H1 (cell line): ENCODE data around the gene NDUFV1. TPM values are rescaled to one million over a fixed set of nuclear protein-coding genes. Genes with fewer than 3 reads are reported as not detected.

Source experiments
- CTCF ChIA-PET: fragments of 300-600 bp; sonication (Branson Sonifier 250); formaldehyde crosslinking; loops from one replicate; lab custom pipeline; 2021; ENCODE audit not compliant: partially characterized antibody; lab: Charles Lee
- POLR2A ChIA-PET: fragments of 300-600 bp; sonication (Branson Sonifier 250); formaldehyde crosslinking; loops from one replicate; lab custom pipeline; 2021; ENCODE audit warnings: inconsistent platforms; ENCODE audit not compliant: partially characterized antibody; lab: Charles Lee
- DNase-seq, 2 experiments: peaks; one replicate each; pipeline versions ENCODE4 v3.0.0 to v3.0.0-alpha.2; 2010 to 2022; ENCODE audit warnings: low spot score in 2 of 2, low read depth in 1 of 2, mixed read lengths in 1 of 2
- FAIRE-seq: peaks from 2 replicates; lab custom pipeline; 2011; peaks lifted over from hg19 to GRCh38; lab: Jason Lieb, UNC
- H2AFZ ChIP-seq: 2 replicates; pipeline ENCODE4 v1.8.1; 2012; ENCODE audit warnings: low read length, inconsistent platforms
- H2AK5ac ChIP-seq: 2 replicates; pipeline ENCODE4 v1.6.1; 2013; ENCODE audit warnings: low read depth, low read length
- H2BK120ac ChIP-seq: replicated peaks from 2 replicates; pipeline ENCODE3; 2013; ENCODE audit warnings: low read depth, low read length, inconsistent platforms
- H2BK12ac ChIP-seq: 2 replicates; pipeline ENCODE4 v1.6.1; 2013; ENCODE audit warnings: low read depth, low read length
- H2BK15ac ChIP-seq: 2 replicates; pipeline ENCODE4 v1.6.1; 2013; ENCODE audit warnings: low read length
- H2BK20ac ChIP-seq: 2 replicates; pipeline ENCODE4 v1.6.1; 2013; ENCODE audit warnings: low read length
- H2BK5ac ChIP-seq: 2 replicates; pipeline ENCODE4 v1.6.1; 2013; ENCODE audit warnings: low read depth, low read length
- H3K14ac ChIP-seq: 2 replicates; pipeline ENCODE4 v1.6.1; 2013; ENCODE audit warnings: inconsistent platforms; ENCODE audit not compliant: insufficient read length
- H3K18ac ChIP-seq: 2 replicates; pipeline ENCODE4 v1.6.1; 2013; ENCODE audit warnings: low read length; ENCODE audit errors: extremely low read depth
- H3K23ac ChIP-seq: 2 replicates; pipeline ENCODE4 v1.6.1; 2013; ENCODE audit warnings: inconsistent platforms; ENCODE audit not compliant: insufficient read length
- H3K23me2 ChIP-seq: 2 replicates; pipeline ENCODE4 v1.6.1; 2013; ENCODE audit warnings: low read depth, low read length
- H3K27ac ChIP-seq: 2 replicates; pipeline ENCODE4 v1.6.1; 2011; ENCODE audit warnings: low read depth, low read length, inconsistent platforms
- H3K27me3 ChIP-seq, 4 experiments: replicated peaks in 1 of 4; 1 replicate in 1 of 4; 2 replicates in 3 of 4; pipeline versions ENCODE4 v1.6.1 to v1.8.1; 2011 to 2013; ENCODE audit warnings: low read length in 3 of 4, mild to moderate bottlenecking in 3 of 4, inconsistent platforms in 2 of 4, mixed read lengths in 2 of 4, moderate library complexity in 1 of 4; ENCODE audit not compliant: control insufficient read depth in 3 of 4, insufficient read depth in 3 of 4; ENCODE audit errors: extremely low read depth in 1 of 4
- H3K36me3 ChIP-seq, 4 experiments: 2 replicates each; pipeline versions ENCODE4 v1.6.1 to v1.8.1; 2011 to 2013; ENCODE audit warnings: mild to moderate bottlenecking in 4 of 4, low read length in 3 of 4, moderate library complexity in 2 of 4, control low read depth in 1 of 4, inconsistent platforms in 1 of 4; ENCODE audit not compliant: insufficient read depth in 4 of 4, control insufficient read depth in 2 of 4
- H3K4ac ChIP-seq: replicated peaks from 2 replicates; pipeline ENCODE3; 2013; ENCODE audit warnings: low read length, low read depth, mixed read lengths, inconsistent platforms; ENCODE audit not compliant: insufficient read length
- H3K4me1 ChIP-seq, 4 experiments: replicated peaks in 1 of 4; 1 replicate in 1 of 4; 2 replicates in 3 of 4; pipeline versions ENCODE4 v1.6.1 to v1.8.1; 2011 to 2013; ENCODE audit warnings: low read length in 3 of 4, inconsistent platforms in 2 of 4, mixed read lengths in 1 of 4; ENCODE audit not compliant: insufficient read depth in 4 of 4, control insufficient read depth in 3 of 4
- H3K4me2 ChIP-seq, 2 experiments: 2 replicates each; pipeline versions ENCODE4 v1.6.1 to v1.8.1; 2011 to 2013; ENCODE audit warnings: low read depth in 2 of 2, low read length in 2 of 2, control low read depth in 1 of 2, inconsistent platforms in 1 of 2, mild to moderate bottlenecking in 1 of 2; ENCODE audit not compliant: insufficient read depth in 1 of 2
- H3K4me3 ChIP-seq, 4 experiments: fragments of 200-600, 300-600 bp in 1 of 4; sonication (generic), shearing (Covaris generic), sonication (Bioruptor Twin) in 1 of 4; 2 replicates each; pipeline versions ENCODE4 v1.5.1 to v1.8.1; 2011 to 2016; ENCODE audit warnings: low read length in 4 of 4, low read depth in 3 of 4, control low read depth in 2 of 4, inconsistent platforms in 2 of 4, mild to moderate bottlenecking in 2 of 4, mixed read lengths in 1 of 4, moderate library complexity in 1 of 4; ENCODE audit not compliant: insufficient read depth in 2 of 4; ENCODE audit errors: extremely low read depth in 1 of 4
- H3K56ac ChIP-seq: replicated peaks from 2 replicates; pipeline ENCODE3; 2013; ENCODE audit warnings: low read depth, mild to moderate bottlenecking, mixed read lengths, low read length, inconsistent platforms; ENCODE audit not compliant: insufficient read length
- H3K79me1 ChIP-seq: 2 replicates; pipeline ENCODE4 v1.6.1; 2013; ENCODE audit warnings: low read depth, low read length, control low read depth
- H3K79me2 ChIP-seq, 2 experiments: 2 replicates each; pipeline versions ENCODE4 v1.6.1 to v1.8.1; 2012 to 2013; ENCODE audit warnings: low read length in 2 of 2, mild to moderate bottlenecking in 2 of 2, inconsistent platforms in 1 of 2; ENCODE audit not compliant: insufficient read depth in 2 of 2, control insufficient read depth in 1 of 2
- H3K9ac ChIP-seq, 4 experiments: replicated peaks in 1 of 4; 1 replicate in 1 of 4; 2 replicates in 3 of 4; pipeline versions ENCODE4 v1.6.1 to v1.8.1; 2011 to 2013; ENCODE audit warnings: low read depth in 3 of 4, low read length in 3 of 4, control low read depth in 2 of 4, mild to moderate bottlenecking in 2 of 4, moderate library complexity in 2 of 4, inconsistent platforms in 1 of 4; ENCODE audit errors: extremely low read depth in 1 of 4
- H3K9me3 ChIP-seq, 2 experiments: 2 replicates each; pipeline versions ENCODE4 v1.6.1 to v1.8.1; 2012 to 2013; ENCODE audit warnings: mild to moderate bottlenecking in 2 of 2, moderate library complexity in 2 of 2, control low read depth in 1 of 2, inconsistent platforms in 1 of 2, low read depth in 1 of 2, low read length in 1 of 2, mixed read lengths in 1 of 2; ENCODE audit not compliant: insufficient read depth in 2 of 2
- H4K20me1 ChIP-seq, 2 experiments: replicated peaks in 1 of 2; 2 replicates each; pipeline versions ENCODE3 to v1.8.1; 2011 to 2013; ENCODE audit warnings: inconsistent platforms in 2 of 2, low read length in 2 of 2, mild to moderate bottlenecking in 1 of 2; ENCODE audit not compliant: insufficient read depth in 2 of 2, control insufficient read depth in 1 of 2
- H4K5ac ChIP-seq: 2 replicates; pipeline ENCODE4 v1.6.1; 2013; ENCODE audit warnings: low read length, low read depth, mixed read lengths, inconsistent platforms; ENCODE audit not compliant: insufficient read length
- H4K8ac ChIP-seq: 2 replicates; pipeline ENCODE4 v1.8.0; 2013; ENCODE audit warnings: mild to moderate bottlenecking, moderate library complexity, low read length, inconsistent platforms; ENCODE audit not compliant: insufficient read depth; ENCODE audit errors: extremely low read depth
- H4K91ac ChIP-seq: replicated peaks from 2 replicates; pipeline ENCODE3; 2013; ENCODE audit warnings: low read length, mixed read lengths, inconsistent platforms; ENCODE audit not compliant: insufficient read length
- CHD2 ChIP-seq: IDR thresholded peaks from 2 replicates; pipeline ENCODE4 v1.6.1; 2012; ENCODE audit warnings: low read length, improper control_type of control experiment
- EGR1 ChIP-seq: IDR thresholded peaks from 2 replicates; pipeline ENCODE4 v1.6.1; 2011; ENCODE audit warnings: low read depth, low read length, borderline replicate concordance
- EP300 ChIP-seq, 2 experiments: IDR thresholded peaks; 1 replicate in 1 of 2; 2 replicates in 1 of 2; pipeline ENCODE4 v1.6.1; 2011 to 2012; ENCODE audit warnings: low read depth in 2 of 2, low read length in 2 of 2, mild to moderate bottlenecking in 2 of 2, borderline replicate concordance in 1 of 2, inconsistent platforms in 1 of 2, moderate library complexity in 1 of 2
- GTF2F1 ChIP-seq: IDR thresholded peaks from 2 replicates; pipeline ENCODE4 v1.6.1; 2012; ENCODE audit warnings: low read depth, low read length, improper control_type of control experiment, borderline replicate concordance
- HDAC2 ChIP-seq, 2 experiments: fragments of 300-600 bp in 1 of 2; sonication (generic) in 1 of 2; IDR thresholded peaks; 2 replicates each; pipeline ENCODE4 v1.6.1; 2011 to 2012; ENCODE audit warnings: low read depth in 2 of 2, low read length in 2 of 2, mild to moderate bottlenecking in 2 of 2, moderate library complexity in 2 of 2, borderline replicate concordance in 1 of 2, inconsistent platforms in 1 of 2
- KDM4A ChIP-seq: IDR thresholded peaks from one replicate; pipeline ENCODE4 v1.7.1; 2012; ENCODE audit warnings: low read depth, mild to moderate bottlenecking, moderate library complexity, low read length, inconsistent platforms; ENCODE audit not compliant: severe bottlenecking
- PHF8 ChIP-seq: fragments of 200-600 bp; sonication (generic); conservative IDR thresholded peaks from 2 replicates; pipeline ENCODE4 v1.7.1; 2012; ENCODE audit warnings: low read depth, mild to moderate bottlenecking, inconsistent platforms, low read length, moderate library complexity
- SIN3A ChIP-seq, 2 experiments: IDR thresholded peaks in 1 of 2; conservative IDR thresholded peaks in 1 of 2; 2 replicates each; pipeline ENCODE4 v1.6.1; 2011 to 2012; ENCODE audit warnings: low read length in 2 of 2, improper control_type of control experiment in 1 of 2, low read depth in 1 of 2, mild to moderate bottlenecking in 1 of 2
- SP1 ChIP-seq: IDR thresholded peaks from 2 replicates; pipeline ENCODE4 v1.6.1; 2011; ENCODE audit warnings: low read depth, low read length
- TAF1 ChIP-seq: IDR thresholded peaks from 2 replicates; pipeline ENCODE4 v1.6.1; 2011; ENCODE audit warnings: mild to moderate bottlenecking, low read depth, low read length
- TBP ChIP-seq: IDR thresholded peaks from 2 replicates; pipeline ENCODE4 v1.6.1; 2011; ENCODE audit warnings: low read depth, low read length, improper control_type of control experiment
- YY1 ChIP-seq: IDR thresholded peaks from 2 replicates; pipeline ENCODE4 v1.6.1; 2011; ENCODE audit warnings: low read depth, mild to moderate bottlenecking, low read length
- WGBS, 2 experiments: shearing (Covaris generic) in 1 of 2; methylation state at CpG; one replicate each; pipeline versions ENCODE4 v1.1.6 to v1.1.7; 2013 to 2015; ENCODE audit warnings: low lambda C conversion rate in 2 of 2, mixed read lengths in 2 of 2, inconsistent platforms in 1 of 2, low coverage in 1 of 2, missing lambda C conversion rate in 1 of 2; ENCODE audit not compliant: insufficient replicate concordance in 2 of 2, insufficient coverage in 1 of 2, insufficient read length in 1 of 2; ENCODE audit errors: extremely low coverage in 1 of 2, missing lambda C conversion rate in 1 of 2; 5-methylcytosine and 5-hydroxymethylcytosine counted together
- polyA plus RNA-seq, 7 experiments: library from polyadenylated mRNA; depleted of rRNA in 3 of 7; stranded (reverse) in 5 of 7; unstranded in 2 of 7; fragments of >200 nt in 5 of 7; fragments of 200-250 nt in 2 of 7; gene quantifications; 1 replicate in 5 of 7; 2 replicates in 1 of 7; 4 replicates in 1 of 7; pipeline versions ENCODE4 v1.2.1 to v1.2.3, GENCODE V29; 2011 to 2013; ENCODE audit warnings: missing spikeins in 2 of 7, mixed read lengths in 2 of 7
- total RNA-seq: library from RNA; stranded (reverse); fragmentation: NEBNext Ultra II Directional; extraction: Animal tissue kit (Norgen Biotek cat#: 25700); gene quantifications from 2 replicates; pipeline ENCODE4 v1.2.1, GENCODE V29; 2021
- TF ChIP-seq, protein P1 (sequence below): IDR thresholded peaks from 2 replicates; pipeline ENCODE4 v1.6.1; 2012; ENCODE audit warnings: inconsistent platforms

NDUFV1 gene
- total and polyA plus RNA-seq, 2 of the 8 experiments (the other 6 are each of a cell fraction or from before 2014, with no cell fraction given), result 125 to 131 TPM

DNA sequence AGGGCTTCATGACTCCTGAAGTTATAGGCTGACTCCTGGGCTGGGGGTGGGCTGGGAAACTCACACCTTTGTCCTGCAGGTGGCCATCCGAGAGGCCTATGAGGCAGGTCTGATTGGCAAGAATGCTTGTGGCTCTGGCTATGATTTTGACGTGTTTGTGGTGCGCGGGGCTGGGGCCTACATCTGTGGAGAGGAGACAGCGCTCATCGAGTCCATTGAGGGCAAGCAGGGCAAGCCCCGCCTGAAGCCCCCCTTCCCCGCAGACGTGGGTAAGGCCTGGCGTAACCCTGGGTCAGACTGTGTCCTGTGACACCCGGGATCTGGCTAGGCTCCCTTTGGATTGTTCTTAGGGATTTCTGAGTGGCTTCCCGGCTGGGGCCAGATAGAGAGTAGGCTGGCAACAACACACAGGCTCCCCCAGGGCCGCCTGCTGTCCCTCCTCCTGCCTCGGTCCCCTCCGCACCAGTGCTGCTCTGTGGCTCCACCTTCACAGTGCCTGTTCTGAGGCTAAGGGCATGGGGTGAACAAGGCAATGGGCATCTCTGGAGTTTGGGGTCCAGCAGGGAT is 3.6 kb downstream of the NDUFV1 start:
- Histone ChIP-seq H4K5ac (no peak overlapping the region), H3K9ac (no peak overlapping the region), H2AK5ac (no peak overlapping the region), H2BK15ac (no peak overlapping the region), H3K18ac (no peak overlapping the region), H3K79me2 (peaks cover 0 to 8% of the 10 kb centered on the region in 2 experiments; a peak in 1 of 4 replicates), H3K4me2 (no peak overlapping the region), H3K23me2 (peaks cover 9% of the 10 kb centered on the region; the same call in 1 of the 2 replicates), H3K27ac (no peak overlapping the region), H3K4ac (no peak overlapping the region), H3K56ac (no peak overlapping the region), H4K20me1 (peaks cover 0 to 4% of the 10 kb centered on the region in 2 experiments), H3K4me3 (no peak overlapping the region), H4K8ac (no peak overlapping the region), H3K79me1 (no peaks in the 10 kb centered on the region), H4K91ac (no peak overlapping the region), H3K14ac (no peak overlapping the region), H3K23ac (no peak overlapping the region), H3K36me3 (peaks cover 5 to 19% (median 12%) of the 10 kb centered on the region in 4 experiments; a peak in 7 of 8 replicates), H3K27me3 (peaks cover 0 to 4% (median 0%) of the 10 kb centered on the region in 4 experiments; a peak in 1 of 7 replicates), H3K9me3 (no peaks in the 10 kb centered on the region), H2BK12ac (no peak overlapping the region), H2BK20ac (no peak overlapping the region), H3K4me1 (peaks cover 0 to 33% (median 18%) of the 10 kb centered on the region in 4 experiments; a peak in 6 of 7 replicates), H2BK120ac (no peak overlapping the region), H2AFZ (no peak overlapping the region), H2BK5ac (no peak overlapping the region)
- FAIRE-seq (no peak), DNase-seq (peak in 1 of 2 experiments; percentile 39)
- 93% methylated on average over 15 of the region's 15 CpGs; no CpG with 5 or more reads in 1 of the 2 experiments for WGBS, 2 experiments
- ChIA-PET POLR2A (interaction anchor here (1.1 to 2.3 kb wide), 2 partner anchors 16 to 25 kb away, joined by 3 to 5 read pairs; no protein-coding TSS in a partner anchor), CTCF (no interaction called here)
- TF ChIP-seq EGR1, result no peak
- no peak for TF ChIP-seq SIN3A (conservative IDR thresholded peaks at IDR 0.05 in 1 of 2, IDR thresholded peaks at IDR 0.05 in 1 of 2; ENCODE audit: low read depth in 1 of 2, low read length in 2 of 2)
- TF ChIP-seq, protein P1, sequence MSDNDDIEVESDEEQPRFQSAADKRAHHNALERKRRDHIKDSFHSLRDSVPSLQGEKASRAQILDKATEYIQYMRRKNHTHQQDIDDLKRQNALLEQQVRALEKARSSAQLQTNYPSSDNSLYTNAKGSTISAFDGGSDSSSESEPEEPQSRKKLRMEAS, result no peak
- TF ChIP-seq TBP, result no peak
- TF ChIP-seq PHF8, result no peak
- TF ChIP-seq GTF2F1, result no peak
- no peak for TF ChIP-seq HDAC2 (IDR thresholded peaks at IDR 0.05; ENCODE audit: borderline replicate concordance in 1 of 2, low read depth in 2 of 2, low read length in 2 of 2)
- TF ChIP-seq SP1, result no peak
- TF ChIP-seq CHD2, result no peak
- TF ChIP-seq YY1, result no peak
- no peak for TF ChIP-seq KDM4A
- TF ChIP-seq TAF1, result no peak
- no peak for TF ChIP-seq EP300 (IDR thresholded peaks at IDR 0.05; ENCODE audit: borderline replicate concordance in 1 of 2, low read depth in 2 of 2, low read length in 2 of 2)
